Smooth muscle cell (in vitro differentiated cells): ENCODE results near the gene RNF215. TPM values are rescaled to one million over a fixed set of nuclear protein-coding genes. Genes with fewer than 3 reads are reported as not detected.

Experiments used
- DNase-seq: peaks from one replicate; lab custom pipeline; 2025; ENCODE audit not compliant: unreplicated experiment; lab: John Stamatoyannopoulos, UW
- H2AFZ ChIP-seq: fragments of 200-600 bp; sonication (generic); 2 replicates; pipeline ENCODE4 v1.6.0; 2016; ENCODE audit warnings: antibody characterized with exemption, low read depth, mild to moderate bottlenecking
- H3F3A ChIP-seq: fragments of 200-600 bp; sonication (generic); 2 replicates; pipeline ENCODE4 v1.6.0; 2017; ENCODE audit warnings: antibody characterized with exemption, low read depth
- H3K27ac ChIP-seq: fragments of 200-600 bp; sonication (generic); 2 replicates; pipeline ENCODE4 v1.5.1; 2016; ENCODE audit warnings: low read depth, mild to moderate bottlenecking
- H3K27me3 ChIP-seq: fragments of 200-600 bp; sonication (generic); 2 replicates; pipeline ENCODE4 v1.6.1; 2016; ENCODE audit warnings: low read depth, mild to moderate bottlenecking
- H3K36me3 ChIP-seq: fragments of 200-600 bp; sonication (generic); 2 replicates; pipeline ENCODE4 v1.5.1; 2016; ENCODE audit warnings: low read depth
- H3K4me1 ChIP-seq: fragments of 200-600 bp; sonication (generic); 2 replicates; pipeline ENCODE4 v1.5.1; 2016; ENCODE audit warnings: low read depth
- H3K4me2 ChIP-seq: fragments of 200-600 bp; sonication (generic); 2 replicates; pipeline ENCODE4 v1.6.0; 2016; ENCODE audit warnings: mild to moderate bottlenecking
- H3K4me3 ChIP-seq: fragments of 200-600 bp; sonication (generic); 2 replicates; pipeline ENCODE4 v1.5.1; 2016; ENCODE audit warnings: mild to moderate bottlenecking
- H3K79me2 ChIP-seq: fragments of 200-600 bp; sonication (generic); 2 replicates; pipeline ENCODE4 v1.6.0; 2016; ENCODE audit warnings: low read depth, mild to moderate bottlenecking
- H3K9ac ChIP-seq: fragments of 200-600 bp; sonication (generic); 2 replicates; pipeline ENCODE4 v1.6.0; 2016; ENCODE audit warnings: low read depth
- H3K9me3 ChIP-seq: fragments of 200-600 bp; sonication (generic); replicated peaks from 2 replicates; pipeline ENCODE4 v1.5.1; 2016; ENCODE audit warnings: low read depth
- H4K20me1 ChIP-seq: fragments of 200-600 bp; sonication (generic); 2 replicates; pipeline ENCODE4 v1.6.0; 2016; ENCODE audit warnings: low read depth
- CTCF ChIP-seq: fragments of 200-600 bp; sonication (generic); IDR thresholded peaks from 2 replicates; pipeline ENCODE4 v1.5.1; 2017; ENCODE audit warnings: borderline replicate concordance, mild to moderate bottlenecking, antibody characterized with exemption; ENCODE audit not compliant: insufficient read depth, poor library complexity, severe bottlenecking
- WGBS: methylation state at CpG from one replicate; pipeline ENCODE4 v1.1.7; 2016; ENCODE audit warnings: low lambda C conversion rate; 5-methylcytosine and 5-hydroxymethylcytosine counted together
- polyA plus RNA-seq: library from polyadenylated mRNA; unstranded; fragments of >200 nt; fragmentation: Nextera tagmentation; extraction: Ambion mirVana; gene quantifications from 2 replicates; pipeline ENCODE4 v1.2.1, GENCODE V29; 2016
- total RNA-seq: library from RNA; depleted of rRNA; stranded (reverse); fragments of >200 nt; gene quantifications from 2 replicates; pipeline ENCODE4 v1.2.3, GENCODE V29; 2014

The RNF215 gene
- total and polyA plus RNA-seq, 2 experiments from 2014 or later, result 5.9 to 11.6 TPM

GRCh38 chr22:30390974-30391691 lies 3.9 kb upstream of the RNF215 start:
- no peaks in the 10 kb centered on the region for H3K36me3 ChIP-seq
- H3K9ac ChIP-seq, result no peak overlapping the region
- DNase-seq, result no peak
- H4K20me1 ChIP-seq, result no peaks in the 10 kb centered on the region
- no peak overlapping the region for H3K4me2 ChIP-seq
- H3K4me3 ChIP-seq, result no peak overlapping the region
- peak; percentile 53 for TF ChIP-seq CTCF
- peaks cover 16% of the 10 kb centered on the region for H3K4me1 ChIP-seq
- 52% methylated on average over 5 of the region's 5 CpGs for WGBS
- H3K27ac ChIP-seq, result no peak overlapping the region
- no peak overlapping the region for H2AFZ ChIP-seq
- H3K79me2 ChIP-seq, result no peaks in the 10 kb centered on the region
- H3K9me3 ChIP-seq, result no peaks in the 10 kb centered on the region
- no peaks in the 10 kb centered on the region for H3K27me3 ChIP-seq
- H3F3A ChIP-seq, result no peaks in the 10 kb centered on the region

GRCh38 chr22:30386608-30386959 lies 627 bp downstream of the RNF215 start:
- WGBS, result 47% methylated on average over 7 of the region's 10 CpGs
- DNase-seq, result no peak
- Histone ChIP-seq H3K9me3 (no peaks in the 10 kb centered on the region), H3K4me2 (peak overlapping the region; percentile 98), H2AFZ (no peak overlapping the region), H3K36me3 (no peaks in the 10 kb centered on the region), H3K4me1 (peaks cover 7% of the 10 kb centered on the region), H3K27ac (no peak overlapping the region), H3K9ac (no peak overlapping the region), H3K27me3 (no peaks in the 10 kb centered on the region), H3K4me3 (peak overlapping the region; percentile 66), H4K20me1 (no peaks in the 10 kb centered on the region), H3F3A (no peaks in the 10 kb centered on the region), H3K79me2 (no peaks in the 10 kb centered on the region)
- TF ChIP-seq CTCF, result no peak

- Histone ChIP-seq H3F3A (no peaks in the 10 kb centered on the region), H3K4me3 (no peak overlapping the region), H3K36me3 (no peaks in the 10 kb centered on the region), H2AFZ (no peak overlapping the region), H4K20me1 (no peaks in the 10 kb centered on the region), H3K27me3 (no peaks in the 10 kb centered on the region), H3K79me2 (no peaks in the 10 kb centered on the region), H3K27ac (no peak overlapping the region), H3K4me1 (peaks cover 7% of the 10 kb centered on the region), H3K9me3 (no peaks in the 10 kb centered on the region), H3K9ac (no peak overlapping the region), H3K4me2 (peak overlapping the region; percentile 98)
- no peak for DNase-seq
- no peak for TF ChIP-seq CTCF
- 93% methylated on average over 10 of the region's 10 CpGs for WGBS
Measured at GRCh38 chr22:30385942-30386341, 1.3 kb downstream of the RNF215 start.

GRCh38 chr22:30383061-30383460 lies 4.2 kb downstream of the RNF215 start:
- 89% methylated on average over 3 of the region's 3 CpGs for WGBS

More at GRCh38 chr22:30383061-30383460, 4.2 kb downstream of the RNF215 start:
- H3K36me3 ChIP-seq, result no peaks in the 10 kb centered on the region
- H3K9me3 ChIP-seq, result no peaks in the 10 kb centered on the region
- H2AFZ ChIP-seq, result no peak overlapping the region
- H4K20me1 ChIP-seq, result no peaks in the 10 kb centered on the region
- H3K4me1 ChIP-seq, result peaks cover 7% of the 10 kb centered on the region
- H3K4me3 ChIP-seq, result no peak overlapping the region
- no peaks in the 10 kb centered on the region for H3K79me2 ChIP-seq
- H3K27ac ChIP-seq, result no peak overlapping the region
- no peak overlapping the region for H3K9ac ChIP-seq
- no peaks in the 10 kb centered on the region for H3K27me3 ChIP-seq
- TF ChIP-seq CTCF, result no peak
- DNase-seq, result no peak
- H3F3A ChIP-seq, result no peaks in the 10 kb centered on the region
- H3K4me2 ChIP-seq, result no peak overlapping the region
